Liver (tissue), 9 donors: ENCODE results near the gene MYL6B. TPM values are rescaled to one million over a fixed set of nuclear protein-coding genes. Genes with fewer than 3 reads are reported as not detected.

ENCODE experiments used
- DNase-seq: peaks from one replicate; pipeline ENCODE4 v3.0.0-alpha.2; 2017; ENCODE audit warnings: low spot score
- H3K27ac ChIP-seq, 2 donors: one replicate each; pipeline ENCODE4 v1.7.0; 2013; ENCODE audit warnings: inconsistent platforms in 2 of 2, low read length in 2 of 2, control low read depth in 1 of 2, low read depth in 1 of 2, mild to moderate bottlenecking in 1 of 2
- H3K27me3 ChIP-seq, 4 donors: one replicate each; pipeline versions ENCODE4 v1.6.1 to v1.7.0; 2013; ENCODE audit warnings: low read length in 3 of 4, inconsistent platforms in 1 of 4, mild to moderate bottlenecking in 1 of 4, moderate library complexity in 1 of 4; ENCODE audit not compliant: control insufficient read depth in 4 of 4, insufficient read depth in 4 of 4
- H3K36me3 ChIP-seq, 4 donors: one replicate each; pipeline versions ENCODE4 v1.6.1 to v1.7.0; 2013; ENCODE audit warnings: low read length in 3 of 4, mild to moderate bottlenecking in 3 of 4, low read depth in 1 of 4, moderate library complexity in 1 of 4; ENCODE audit not compliant: control insufficient read depth in 4 of 4, insufficient read depth in 3 of 4
- H3K4me1 ChIP-seq, 4 donors: one replicate each; pipeline versions ENCODE4 v1.6.1 to v1.7.0; 2013; ENCODE audit warnings: low read length in 3 of 4, mild to moderate bottlenecking in 3 of 4, moderate library complexity in 1 of 4; ENCODE audit not compliant: control insufficient read depth in 4 of 4, insufficient read depth in 4 of 4
- H3K4me3 ChIP-seq, 3 donors: one replicate each; pipeline versions ENCODE4 v1.6.1 to v1.7.0; 2013; ENCODE audit warnings: low read length in 3 of 3, control low read depth in 1 of 3, low read depth in 1 of 3, mild to moderate bottlenecking in 1 of 3
- H3K9ac ChIP-seq, 2 donors: one replicate each; pipeline ENCODE4 v1.7.0; 2013; ENCODE audit warnings: low read length in 2 of 2, mild to moderate bottlenecking in 2 of 2, moderate library complexity in 2 of 2, control low read depth in 1 of 2, low read depth in 1 of 2
- H3K9me3 ChIP-seq, 4 donors: one replicate each; pipeline versions ENCODE4 v1.6.1 to v1.7.0; 2013; ENCODE audit warnings: low read length in 3 of 4; ENCODE audit not compliant: control insufficient read depth in 4 of 4
- EGR1 ChIP-seq, 2 donors: IDR thresholded peaks; 2 replicates each; pipeline ENCODE4 v1.6.1; 2016 to 2018; ENCODE audit warnings: antibody characterized with exemption in 2 of 2, low read depth in 2 of 2
- FOXA1 ChIP-seq: IDR thresholded peaks from 2 replicates; pipeline ENCODE4 v1.6.1; 2016; ENCODE audit warnings: antibody characterized with exemption
- FOXA2 ChIP-seq: IDR thresholded peaks from 2 replicates; pipeline ENCODE4 v1.6.1; 2016; ENCODE audit warnings: antibody characterized with exemption
- GABPA ChIP-seq, 2 donors: IDR thresholded peaks in 1 of 2; conservative IDR thresholded peaks in 1 of 2; 2 replicates each; pipeline ENCODE4 v1.6.1; 2016; ENCODE audit warnings: antibody characterized with exemption in 2 of 2, mild to moderate bottlenecking in 1 of 2, moderate library complexity in 1 of 2
- JUND ChIP-seq, 2 donors: IDR thresholded peaks; 2 replicates each; pipeline ENCODE4 v1.6.1; 2016; ENCODE audit warnings: antibody characterized with exemption in 2 of 2
- MAX ChIP-seq: IDR thresholded peaks from 2 replicates; pipeline ENCODE4 v1.6.1; 2016; ENCODE audit warnings: antibody characterized with exemption
- NR2F2 ChIP-seq: IDR thresholded peaks from 2 replicates; pipeline ENCODE4 v1.6.1; 2016; ENCODE audit warnings: antibody characterized with exemption
- RXRA ChIP-seq, 2 donors: IDR thresholded peaks; 2 replicates each; pipeline ENCODE4 v1.6.1; 2017 to 2018; ENCODE audit warnings: antibody characterized with exemption in 2 of 2, mild to moderate bottlenecking in 1 of 2
- SP1 ChIP-seq: IDR thresholded peaks from 2 replicates; pipeline ENCODE4 v1.6.1; 2018; ENCODE audit warnings: antibody characterized with exemption, mild to moderate bottlenecking
- TAF1 ChIP-seq: conservative IDR thresholded peaks from 2 replicates; pipeline ENCODE4 v1.6.1; 2016; ENCODE audit warnings: antibody characterized with exemption, mild to moderate bottlenecking
- YY1 ChIP-seq: IDR thresholded peaks from 2 replicates; pipeline ENCODE4 v1.6.1; 2016; ENCODE audit warnings: antibody characterized with exemption, mild to moderate bottlenecking
- ZBTB33 ChIP-seq: IDR thresholded peaks from 2 replicates; pipeline ENCODE4 v1.6.1; 2016; ENCODE audit warnings: antibody characterized with exemption
- WGBS: extraction: QIAGEN DNeasy Blood & Tissue Kit; methylation state at CpG from one replicate; pipeline ENCODE4 v1.1.7; 2013; 5-methylcytosine and 5-hydroxymethylcytosine counted together
- polyA plus RNA-seq, 2 donors: library from polyadenylated mRNA; stranded (reverse) in 1 of 2; unstranded in 1 of 2; fragments of 200-250 nt in 1 of 2; fragments of >200 nt in 1 of 2; fragmentation: Nextera tagmentation in 1 of 2; extraction: Ambion mirVana in 1 of 2; gene quantifications; one replicate each; pipeline versions ENCODE4 v1.2.1 to v1.2.3, GENCODE V29; 2013 to 2015
- total RNA-seq, 2 donors: library from RNA; depleted of rRNA; stranded (reverse); fragments of >200 nt; gene quantifications; one replicate each; pipeline ENCODE4 v1.2.3, GENCODE V29; 2014
- TF ChIP-seq, protein P1 (sequence below): IDR thresholded peaks from 2 replicates; pipeline ENCODE4 v1.6.1; 2016; ENCODE audit warnings: antibody characterized with exemption
- TF ChIP-seq, protein P2 (sequence below): fragments of 150-350 bp; IDR thresholded peaks from 2 replicates; pipeline ENCODE4 v1.5.1; 2017; ENCODE audit warnings: improper control_type of control experiment, low read depth, low read length; ENCODE audit not compliant: missing input control
- TF ChIP-seq, protein P3 (sequence below): IDR thresholded peaks from 2 replicates; pipeline ENCODE4 v1.6.1; 2016; ENCODE audit warnings: antibody characterized with exemption, mild to moderate bottlenecking
- donor health status: healthy.
- donor health status: healthy.
- donor health status: healthy.
- donor health status: healthy.
- donor health status: healthy.

The MYL6B gene
- total and polyA plus RNA-seq, 4 donors, result 3.7 to 14.2 (median 12.6) TPM

- H3K4me1 ChIP-seq, result peaks cover 34 to 59% (median 49%) of the 10 kb centered on the region in 4 donors
- H3K27ac ChIP-seq, result peak overlapping the region; percentile 71 to 89
- H3K9me3 ChIP-seq, result no peaks in the 10 kb centered on the region
- WGBS, result 91% methylated on average over 17 of the region's 17 CpGs
- H3K9ac ChIP-seq, result peak overlapping the region in 1 of 2 donors; percentile 36
- no peak overlapping the region for H3K4me3 ChIP-seq
- no peaks in the 10 kb centered on the region for H3K27me3 ChIP-seq
- no peak for TF ChIP-seq EGR1 (IDR thresholded peaks at IDR 0.05; ENCODE audit: low read depth in 2 of 2)
- TF ChIP-seq JUND (IDR thresholded peaks at IDR 0.05), result no peak
- TF ChIP-seq, protein P1, sequence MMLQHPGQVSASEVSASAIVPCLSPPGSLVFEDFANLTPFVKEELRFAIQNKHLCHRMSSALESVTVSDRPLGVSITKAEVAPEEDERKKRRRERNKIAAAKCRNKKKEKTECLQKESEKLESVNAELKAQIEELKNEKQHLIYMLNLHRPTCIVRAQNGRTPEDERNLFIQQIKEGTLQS, result no peak
- TF ChIP-seq ZBTB33, result no peak
- TF ChIP-seq FOXA2, result no peak
- TF ChIP-seq, protein P2, sequence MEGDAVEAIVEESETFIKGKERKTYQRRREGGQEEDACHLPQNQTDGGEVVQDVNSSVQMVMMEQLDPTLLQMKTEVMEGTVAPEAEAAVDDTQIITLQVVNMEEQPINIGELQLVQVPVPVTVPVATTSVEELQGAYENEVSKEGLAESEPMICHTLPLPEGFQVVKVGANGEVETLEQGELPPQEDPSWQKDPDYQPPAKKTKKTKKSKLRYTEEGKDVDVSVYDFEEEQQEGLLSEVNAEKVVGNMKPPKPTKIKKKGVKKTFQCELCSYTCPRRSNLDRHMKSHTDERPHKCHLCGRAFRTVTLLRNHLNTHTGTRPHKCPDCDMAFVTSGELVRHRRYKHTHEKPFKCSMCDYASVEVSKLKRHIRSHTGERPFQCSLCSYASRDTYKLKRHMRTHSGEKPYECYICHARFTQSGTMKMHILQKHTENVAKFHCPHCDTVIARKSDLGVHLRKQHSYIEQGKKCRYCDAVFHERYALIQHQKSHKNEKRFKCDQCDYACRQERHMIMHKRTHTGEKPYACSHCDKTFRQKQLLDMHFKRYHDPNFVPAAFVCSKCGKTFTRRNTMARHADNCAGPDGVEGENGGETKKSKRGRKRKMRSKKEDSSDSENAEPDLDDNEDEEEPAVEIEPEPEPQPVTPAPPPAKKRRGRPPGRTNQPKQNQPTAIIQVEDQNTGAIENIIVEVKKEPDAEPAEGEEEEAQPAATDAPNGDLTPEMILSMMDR, result no peak
- TF ChIP-seq SP1, result no peak
- TF ChIP-seq FOXA1, result no peak
- TF ChIP-seq, protein P3, sequence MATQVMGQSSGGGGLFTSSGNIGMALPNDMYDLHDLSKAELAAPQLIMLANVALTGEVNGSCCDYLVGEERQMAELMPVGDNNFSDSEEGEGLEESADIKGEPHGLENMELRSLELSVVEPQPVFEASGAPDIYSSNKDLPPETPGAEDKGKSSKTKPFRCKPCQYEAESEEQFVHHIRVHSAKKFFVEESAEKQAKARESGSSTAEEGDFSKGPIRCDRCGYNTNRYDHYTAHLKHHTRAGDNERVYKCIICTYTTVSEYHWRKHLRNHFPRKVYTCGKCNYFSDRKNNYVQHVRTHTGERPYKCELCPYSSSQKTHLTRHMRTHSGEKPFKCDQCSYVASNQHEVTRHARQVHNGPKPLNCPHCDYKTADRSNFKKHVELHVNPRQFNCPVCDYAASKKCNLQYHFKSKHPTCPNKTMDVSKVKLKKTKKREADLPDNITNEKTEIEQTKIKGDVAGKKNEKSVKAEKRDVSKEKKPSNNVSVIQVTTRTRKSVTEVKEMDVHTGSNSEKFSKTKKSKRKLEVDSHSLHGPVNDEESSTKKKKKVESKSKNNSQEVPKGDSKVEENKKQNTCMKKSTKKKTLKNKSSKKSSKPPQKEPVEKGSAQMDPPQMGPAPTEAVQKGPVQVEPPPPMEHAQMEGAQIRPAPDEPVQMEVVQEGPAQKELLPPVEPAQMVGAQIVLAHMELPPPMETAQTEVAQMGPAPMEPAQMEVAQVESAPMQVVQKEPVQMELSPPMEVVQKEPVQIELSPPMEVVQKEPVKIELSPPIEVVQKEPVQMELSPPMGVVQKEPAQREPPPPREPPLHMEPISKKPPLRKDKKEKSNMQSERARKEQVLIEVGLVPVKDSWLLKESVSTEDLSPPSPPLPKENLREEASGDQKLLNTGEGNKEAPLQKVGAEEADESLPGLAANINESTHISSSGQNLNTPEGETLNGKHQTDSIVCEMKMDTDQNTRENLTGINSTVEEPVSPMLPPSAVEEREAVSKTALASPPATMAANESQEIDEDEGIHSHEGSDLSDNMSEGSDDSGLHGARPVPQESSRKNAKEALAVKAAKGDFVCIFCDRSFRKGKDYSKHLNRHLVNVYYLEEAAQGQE, result no peak
- TF ChIP-seq RXRA (IDR thresholded peaks at IDR 0.05), result no peak
- no peak for TF ChIP-seq TAF1
- TF ChIP-seq YY1, result no peak
- no peak for TF ChIP-seq GABPA (IDR thresholded peaks at IDR 0.05 in 1 of 2, conservative IDR thresholded peaks at IDR 0.05 in 1 of 2)
- TF ChIP-seq MAX, result no peak
- TF ChIP-seq NR2F2, result no peak
- H3K36me3 ChIP-seq, result no peaks in the 10 kb centered on the region
- DNase-seq, result no peak
These were observed 32.1 kb upstream of the MYL6B start for GRCh38 chr12:56120158-56120846.
